Colonic mucosa (tissue), 4 donors: ENCODE measurements around the gene OR2L8. TPM values are rescaled to one million over a fixed set of nuclear protein-coding genes. Genes with fewer than 3 reads are reported as not detected.

Experiments used
- DNase-seq: peaks from one replicate; pipeline ENCODE4 v3.0.0-alpha.2; 2020
- H3K27ac ChIP-seq: fragments of 200-600 bp; one replicate; pipeline ENCODE4 v1.8.0; 2021
- H3K27me3 ChIP-seq: fragments of 200-600 bp; one replicate; pipeline ENCODE4 v1.8.0; 2021
- H3K36me3 ChIP-seq: fragments of 200-600 bp; one replicate; pipeline ENCODE4 v1.8.0; 2021
- H3K4me1 ChIP-seq: fragments of 200-600 bp; one replicate; pipeline ENCODE4 v1.8.0; 2021; ENCODE audit warnings: mild to moderate bottlenecking
- H3K4me3 ChIP-seq: fragments of 200-600 bp; one replicate; pipeline ENCODE4 v1.8.0; 2021
- H3K9ac ChIP-seq, 2 donors: one replicate each; pipeline ENCODE4 v1.7.0; 2013; ENCODE audit warnings: control low read depth in 2 of 2, low read depth in 2 of 2, low read length in 2 of 2
- H3K9me3 ChIP-seq: fragments of 200-600 bp; one replicate; pipeline ENCODE4 v1.8.0; 2021
- intact Hi-C: fragments of 100-400 bp; cut with DNase I; formaldehyde crosslinking; loops from one replicate; pipeline ENCODE4 v1.14.1; 2022
- total RNA-seq, 2 donors: library from RNA; stranded (reverse); fragmentation: NEBNext Ultra II Directional in 1 of 2; extraction: Animal tissue kit (Norgen Biotek cat#: 25700) in 1 of 2; gene quantifications; one replicate each; pipeline ENCODE4 v1.2.1, GENCODE V29; 2021
- TF ChIP-seq, protein P1 (sequence below): fragments of 200-600 bp; IDR thresholded peaks from one replicate; pipeline ENCODE4 v1.8.0; 2022; ENCODE audit warnings: antibody characterized with exemption, mild to moderate bottlenecking
- donor health status: healthy.
- donor health status: DM: no; HTN: no; CAD: no.
- donor health status: DM: no; HTN: no; CAD: no.

Gene OR2L8
- total RNA-seq, 2 donors from 2014 or later = not detected

DNA sequence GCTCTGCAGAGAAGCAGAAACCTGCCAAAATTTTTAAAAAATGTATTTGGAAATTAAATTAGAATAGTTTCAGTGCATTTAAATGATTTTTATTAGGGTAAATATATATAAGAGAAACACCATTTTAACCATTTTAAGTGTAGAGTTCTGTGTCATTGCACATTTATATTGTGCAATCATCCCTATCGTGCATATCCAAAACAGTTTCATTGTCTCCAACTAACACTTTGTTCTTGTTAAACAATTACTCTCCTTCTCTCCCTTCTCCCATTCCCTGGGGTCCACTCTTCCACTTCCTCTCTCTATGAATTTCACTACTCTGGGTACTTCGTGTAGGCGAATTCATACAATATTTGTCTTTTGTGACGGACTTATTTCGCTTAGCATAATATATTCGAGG lies 6.0 kb upstream of the OR2L8 start:
- TF ChIP-seq, protein P1, sequence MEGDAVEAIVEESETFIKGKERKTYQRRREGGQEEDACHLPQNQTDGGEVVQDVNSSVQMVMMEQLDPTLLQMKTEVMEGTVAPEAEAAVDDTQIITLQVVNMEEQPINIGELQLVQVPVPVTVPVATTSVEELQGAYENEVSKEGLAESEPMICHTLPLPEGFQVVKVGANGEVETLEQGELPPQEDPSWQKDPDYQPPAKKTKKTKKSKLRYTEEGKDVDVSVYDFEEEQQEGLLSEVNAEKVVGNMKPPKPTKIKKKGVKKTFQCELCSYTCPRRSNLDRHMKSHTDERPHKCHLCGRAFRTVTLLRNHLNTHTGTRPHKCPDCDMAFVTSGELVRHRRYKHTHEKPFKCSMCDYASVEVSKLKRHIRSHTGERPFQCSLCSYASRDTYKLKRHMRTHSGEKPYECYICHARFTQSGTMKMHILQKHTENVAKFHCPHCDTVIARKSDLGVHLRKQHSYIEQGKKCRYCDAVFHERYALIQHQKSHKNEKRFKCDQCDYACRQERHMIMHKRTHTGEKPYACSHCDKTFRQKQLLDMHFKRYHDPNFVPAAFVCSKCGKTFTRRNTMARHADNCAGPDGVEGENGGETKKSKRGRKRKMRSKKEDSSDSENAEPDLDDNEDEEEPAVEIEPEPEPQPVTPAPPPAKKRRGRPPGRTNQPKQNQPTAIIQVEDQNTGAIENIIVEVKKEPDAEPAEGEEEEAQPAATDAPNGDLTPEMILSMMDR = no peak
- no peak overlapping the region for H3K27ac ChIP-seq
- H3K27me3 ChIP-seq = no peaks in the 10 kb centered on the region
- DNase-seq = no peak
- H3K4me1 ChIP-seq = no peaks in the 10 kb centered on the region
- no peaks in the 10 kb centered on the region for H3K9me3 ChIP-seq
- no peaks in the 10 kb centered on the region for H3K36me3 ChIP-seq
- no peak overlapping the region for H3K4me3 ChIP-seq
- intact Hi-C loops = no loop called here
- no peak overlapping the region for H3K9ac ChIP-seq

DNA sequence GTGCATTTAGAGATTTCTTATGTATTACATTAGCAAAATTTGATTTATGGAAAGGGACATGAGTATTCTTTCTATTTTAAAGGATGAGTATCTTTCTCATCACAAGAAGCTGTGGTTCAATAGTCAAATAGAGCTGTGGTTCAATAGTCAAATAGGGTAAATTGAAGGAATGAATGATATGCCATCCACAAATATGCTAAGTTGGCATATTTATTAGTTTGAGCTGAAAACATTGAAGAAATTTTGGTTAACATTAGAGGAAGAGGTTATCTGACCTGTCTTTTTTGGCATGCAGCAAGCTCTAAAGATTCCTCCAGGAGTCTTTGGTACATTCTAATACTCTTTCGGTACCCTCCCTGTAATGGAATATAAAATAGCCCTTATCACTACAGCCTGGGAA lies 4.8 kb downstream of the OR2L8 start:
- H3K4me3 ChIP-seq = no peak overlapping the region
- no peaks in the 10 kb centered on the region for H3K4me1 ChIP-seq
- TF ChIP-seq, protein P1 = no peak
- H3K9ac ChIP-seq = no peak overlapping the region
- H3K9me3 ChIP-seq = no peaks in the 10 kb centered on the region
- H3K27ac ChIP-seq = no peak overlapping the region
- DNase-seq = no peak
- no peaks in the 10 kb centered on the region for H3K36me3 ChIP-seq
- no peaks in the 10 kb centered on the region for H3K27me3 ChIP-seq
- intact Hi-C loops = no loop called here

DNA sequence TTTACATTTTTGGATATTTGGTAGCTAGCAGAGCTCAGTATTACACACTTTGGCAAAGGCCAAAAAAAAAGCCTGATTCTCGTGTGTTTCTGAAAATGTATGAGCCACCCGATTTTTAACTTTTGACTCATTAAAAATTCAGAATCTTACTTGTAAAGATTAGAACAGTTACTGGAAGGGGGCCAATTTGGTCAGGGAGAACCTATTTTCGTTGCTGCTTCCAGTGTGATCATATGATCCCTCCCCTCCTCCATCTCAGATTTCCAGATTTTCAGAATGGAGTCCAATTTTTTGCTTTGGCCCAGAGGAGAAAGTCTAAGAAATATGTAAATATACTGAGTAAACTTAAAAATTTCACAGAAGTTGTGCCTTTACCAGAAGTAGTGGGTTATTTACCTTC lies 13.1 kb downstream of the OR2L8 start:
- no peaks in the 10 kb centered on the region for H3K9me3 ChIP-seq
- H3K27me3 ChIP-seq = no peaks in the 10 kb centered on the region
- DNase-seq = no peak
- H3K36me3 ChIP-seq = no peaks in the 10 kb centered on the region
- H3K27ac ChIP-seq = no peak overlapping the region
- TF ChIP-seq, protein P1 = no peak
- intact Hi-C loops = no loop called here
- no peak overlapping the region for H3K4me3 ChIP-seq
- H3K4me1 ChIP-seq = no peaks in the 10 kb centered on the region
- no peak overlapping the region for H3K9ac ChIP-seq

DNA sequence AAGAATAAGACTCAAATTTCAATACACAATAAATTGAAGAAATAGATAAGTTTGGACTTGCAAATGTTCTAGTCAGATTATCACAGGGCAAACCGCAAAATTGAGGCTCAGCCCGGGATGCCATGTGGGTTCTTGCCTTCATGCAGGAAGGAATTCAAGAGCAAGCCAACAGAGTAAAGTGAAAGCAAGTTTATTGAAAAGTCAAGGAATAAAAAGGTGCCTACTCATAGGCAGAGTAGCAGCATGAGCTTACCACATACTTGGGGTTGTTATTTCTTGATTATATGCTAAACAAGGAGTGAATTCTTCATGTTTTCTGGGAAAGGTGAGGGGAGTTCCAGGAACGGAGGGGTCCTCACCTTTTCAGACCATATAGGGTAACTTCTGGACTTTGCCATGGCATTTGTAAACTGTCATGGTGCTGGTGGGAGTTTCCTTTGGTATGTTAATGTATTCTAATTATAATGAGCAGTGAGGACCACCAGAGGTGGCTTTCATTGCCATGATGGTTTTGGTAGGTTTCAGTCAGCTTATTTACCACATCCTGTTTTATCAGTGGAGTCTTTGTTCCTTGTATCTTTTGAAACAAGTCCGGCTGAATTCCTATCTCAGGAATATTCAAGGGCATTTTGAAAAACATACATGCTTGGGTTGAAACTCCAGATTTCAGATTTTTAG lies 14.4 kb downstream of the OR2L8 start:
- no peaks in the 10 kb centered on the region for H3K4me1 ChIP-seq
- TF ChIP-seq, protein P1 = no peak
- no peak for DNase-seq
- intact Hi-C loops = no loop called here
- H3K4me3 ChIP-seq = no peak overlapping the region
- no peaks in the 10 kb centered on the region for H3K9me3 ChIP-seq
- no peak overlapping the region for H3K27ac ChIP-seq
- H3K36me3 ChIP-seq = no peaks in the 10 kb centered on the region
- H3K27me3 ChIP-seq = no peaks in the 10 kb centered on the region
- H3K9ac ChIP-seq = no peak overlapping the region

DNA sequence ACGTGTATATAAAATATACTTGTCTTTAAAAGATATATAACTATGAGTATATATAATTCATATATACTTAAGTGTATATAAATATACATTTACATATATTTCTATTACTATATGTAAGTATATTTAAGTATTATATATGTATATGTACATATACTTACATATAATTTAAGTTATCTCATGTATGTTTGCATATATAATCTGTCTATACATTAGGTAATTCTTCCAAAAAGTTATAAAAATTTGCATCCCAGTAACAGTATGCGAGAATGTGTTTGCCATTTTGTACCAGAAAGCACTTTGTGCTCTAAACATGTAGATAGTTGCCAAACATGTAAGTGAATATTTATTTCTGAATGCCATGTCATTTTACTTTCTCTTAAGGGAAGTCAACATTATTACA lies 16.3 kb downstream of the OR2L8 start, which contains the start of gene OR2AK2:
OR2AK2 (plus strand) TSS at position 301 of the 400 bp plus-strand sequence. CDS start 144 bp downstream, outside the sequence.
- H3K4me1 ChIP-seq = no peaks in the 10 kb centered on the region
- TF ChIP-seq, protein P1 = no peak
- no peak within 1 kb of the TSS for H3K9ac ChIP-seq

More for the DNA sequence above, 16.3 kb downstream of the OR2L8 start, which contains the start of gene OR2AK2:
- Histone ChIP-seq H3K4me3 (no peak within 1 kb of the TSS), H3K9me3 (no peaks in the 10 kb centered on the region), H3K27me3 (no peaks in the 10 kb centered on the region), H3K36me3 (no peaks in the 10 kb centered on the region), H3K27ac (no peak within 1 kb of the TSS)
- no peak for DNase-seq
- intact Hi-C loops = no loop called here
